ENCODE data around the gene IL4I1. TPM values are rescaled to one million over a fixed set of nuclear protein-coding genes. Genes with fewer than 3 reads are reported as not detected.
"Not testable (repeated sequence)": the region's sequence is repeated elsewhere in the genome, so short reads cannot be mapped to it uniquely, and the experiment has no call there.

Gene IL4I1, protein sequence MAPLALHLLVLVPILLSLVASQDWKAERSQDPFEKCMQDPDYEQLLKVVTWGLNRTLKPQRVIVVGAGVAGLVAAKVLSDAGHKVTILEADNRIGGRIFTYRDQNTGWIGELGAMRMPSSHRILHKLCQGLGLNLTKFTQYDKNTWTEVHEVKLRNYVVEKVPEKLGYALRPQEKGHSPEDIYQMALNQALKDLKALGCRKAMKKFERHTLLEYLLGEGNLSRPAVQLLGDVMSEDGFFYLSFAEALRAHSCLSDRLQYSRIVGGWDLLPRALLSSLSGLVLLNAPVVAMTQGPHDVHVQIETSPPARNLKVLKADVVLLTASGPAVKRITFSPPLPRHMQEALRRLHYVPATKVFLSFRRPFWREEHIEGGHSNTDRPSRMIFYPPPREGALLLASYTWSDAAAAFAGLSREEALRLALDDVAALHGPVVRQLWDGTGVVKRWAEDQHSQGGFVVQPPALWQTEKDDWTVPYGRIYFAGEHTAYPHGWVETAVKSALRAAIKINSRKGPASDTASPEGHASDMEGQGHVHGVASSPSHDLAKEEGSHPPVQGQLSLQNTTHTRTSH
- polyA plus RNA-seq: under 1 TPM; 0.18 to 0.45 TPM

GRCh38 chr19:49896863-49897621 lies at the start of gene IL4I1:
IL4I1 (minus strand) TSS chr19:49896887; CDS start chr19:49896160, 727 bp downstream.
- WGBS, 2 donors: 30 to 39% methylated on average over 19 to 20 of the region's 20 CpGs
- H3K27me3 ChIP-seq (ENCODE audit: control insufficient read depth in 1 of 2, insufficient read depth in 2 of 2, low read length in 2 of 2): no peaks in the 10 kb centered on the region
- H3K36me3 ChIP-seq (ENCODE audit: control insufficient read depth in 2 of 2, insufficient read depth in 2 of 2, low read length in 1 of 2): no peaks in the 10 kb centered on the region
- H3K27ac ChIP-seq (ENCODE audit: low read depth in 2 of 2, low read length in 1 of 2): peak within 1 kb of the TSS; percentile 41 to 47
- H3K9me3 ChIP-seq (ENCODE audit: control insufficient read depth in 2 of 2, insufficient read depth in 1 of 2, low read depth in 1 of 2, low read length in 1 of 2): peaks cover 0 to 2% of the 10 kb centered on the region in 2 donors
- no peak within 1 kb of the TSS for H3K4me3 ChIP-seq (ENCODE audit: low read depth in 1 of 2, low read length in 2 of 2)
- H3K4me1 ChIP-seq (ENCODE audit: control insufficient read depth in 2 of 2, insufficient read depth in 2 of 2, low read length in 1 of 2): no peaks in the 10 kb centered on the region

DNA sequence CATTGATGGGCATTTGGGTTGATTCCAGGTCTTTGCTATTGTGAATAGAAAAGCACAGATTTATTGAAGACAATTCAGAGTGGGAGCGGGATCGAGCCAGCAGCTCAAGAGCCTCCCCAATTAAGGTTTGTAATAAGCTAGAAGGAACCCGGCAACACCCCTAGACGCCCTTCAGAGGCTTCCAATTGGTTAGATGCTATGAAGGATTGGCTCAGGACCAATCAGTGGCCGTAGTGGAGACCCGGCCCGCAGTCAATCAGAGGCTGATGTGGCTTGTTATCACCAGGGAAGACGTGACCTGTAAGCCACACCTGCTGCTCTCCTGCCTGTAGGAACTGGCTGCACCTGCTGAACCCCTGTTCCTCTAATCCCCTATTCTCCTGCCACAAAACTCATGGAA lies 49.7 kb upstream of the IL4I1 start:
- Histone ChIP-seq H3K4me3 (ENCODE audit: low read depth in 1 of 2, low read length in 2 of 2) (no peak overlapping the region), H3K36me3 (ENCODE audit: control insufficient read depth in 2 of 2, insufficient read depth in 2 of 2, low read length in 1 of 2) (no peaks in the 10 kb centered on the region), H3K4me1 (ENCODE audit: control insufficient read depth in 2 of 2, insufficient read depth in 2 of 2, low read length in 1 of 2) (no peaks in the 10 kb centered on the region), H3K27me3 (ENCODE audit: control insufficient read depth in 1 of 2, insufficient read depth in 2 of 2, low read length in 2 of 2) (no peaks in the 10 kb centered on the region), H3K27ac (ENCODE audit: low read depth in 2 of 2, low read length in 1 of 2) (no peak overlapping the region), H3K9me3 (ENCODE audit: control insufficient read depth in 2 of 2, insufficient read depth in 1 of 2, low read depth in 1 of 2, low read length in 1 of 2) (no peaks in the 10 kb centered on the region)
- 82 to 84% methylated on average over 8 of the region's 8 CpGs for WGBS, 2 donors

DNA sequence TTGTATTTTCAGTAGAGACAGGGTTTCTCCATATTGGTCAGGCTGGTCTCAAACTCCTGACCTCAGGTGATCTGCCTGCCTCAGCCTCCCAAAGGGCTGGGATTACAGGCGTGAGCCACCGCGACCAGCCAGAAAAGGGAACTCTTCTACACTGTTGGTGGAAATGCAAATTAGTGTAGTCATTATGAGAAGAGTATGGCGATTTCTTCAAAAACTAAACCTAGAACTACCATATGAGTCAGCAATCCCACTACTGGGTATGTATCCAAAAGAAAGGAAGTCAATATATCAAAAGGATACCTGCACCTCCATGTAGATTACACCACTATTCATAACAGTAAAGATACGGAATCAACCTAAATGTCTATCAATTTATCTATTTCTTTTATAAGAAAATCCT lies 47.9 kb upstream of the IL4I1 start:
- H3K4me1 ChIP-seq (ENCODE audit: control insufficient read depth in 2 of 2, insufficient read depth in 2 of 2, low read length in 1 of 2); H3K36me3 ChIP-seq (ENCODE audit: control insufficient read depth in 2 of 2, insufficient read depth in 2 of 2, low read length in 1 of 2); H3K4me3 ChIP-seq (ENCODE audit: low read depth in 1 of 2, low read length in 2 of 2); H3K27ac ChIP-seq (ENCODE audit: low read depth in 2 of 2, low read length in 1 of 2); H3K27me3 ChIP-seq (ENCODE audit: control insufficient read depth in 1 of 2, insufficient read depth in 2 of 2, low read length in 2 of 2); H3K9me3 ChIP-seq (ENCODE audit: control insufficient read depth in 2 of 2, insufficient read depth in 1 of 2, low read depth in 1 of 2, low read length in 1 of 2): not testable (repeated sequence)
- 72 to 82% methylated on average over 5 of the region's 5 CpGs for WGBS, 2 donors

DNA sequence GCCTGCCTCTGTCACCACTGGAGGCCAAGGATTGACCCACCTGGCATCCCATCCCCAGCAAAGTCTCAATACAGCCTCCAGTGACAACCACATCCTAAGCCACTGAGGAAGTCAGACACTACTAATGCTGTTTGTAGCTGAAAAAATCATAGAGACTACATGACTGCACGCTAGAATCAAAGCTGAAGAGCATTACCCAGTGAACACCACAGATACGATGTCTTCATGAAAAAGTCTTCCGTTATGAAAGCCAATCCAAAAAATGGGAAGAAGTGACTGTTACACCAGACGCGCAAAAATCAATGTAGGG lies 43.8 kb upstream of the IL4I1 start:
- H3K4me3 ChIP-seq (ENCODE audit: low read depth in 1 of 2, low read length in 2 of 2): no peak overlapping the region
- H3K4me1 ChIP-seq (ENCODE audit: control insufficient read depth in 2 of 2, insufficient read depth in 2 of 2, low read length in 1 of 2): peaks cover 0 to 2% of the 10 kb centered on the region in 2 donors
- 85 to 88% methylated on average over 5 of the region's 5 CpGs for WGBS, 2 donors
- no peaks in the 10 kb centered on the region for H3K36me3 ChIP-seq (ENCODE audit: control insufficient read depth in 2 of 2, insufficient read depth in 2 of 2, low read length in 1 of 2)
- H3K27me3 ChIP-seq (ENCODE audit: control insufficient read depth in 1 of 2, insufficient read depth in 2 of 2, low read length in 2 of 2): no peaks in the 10 kb centered on the region
- no peak overlapping the region for H3K27ac ChIP-seq (ENCODE audit: low read depth in 2 of 2, low read length in 1 of 2)
- no peaks in the 10 kb centered on the region for H3K9me3 ChIP-seq (ENCODE audit: control insufficient read depth in 2 of 2, insufficient read depth in 1 of 2, low read depth in 1 of 2, low read length in 1 of 2)

DNA sequence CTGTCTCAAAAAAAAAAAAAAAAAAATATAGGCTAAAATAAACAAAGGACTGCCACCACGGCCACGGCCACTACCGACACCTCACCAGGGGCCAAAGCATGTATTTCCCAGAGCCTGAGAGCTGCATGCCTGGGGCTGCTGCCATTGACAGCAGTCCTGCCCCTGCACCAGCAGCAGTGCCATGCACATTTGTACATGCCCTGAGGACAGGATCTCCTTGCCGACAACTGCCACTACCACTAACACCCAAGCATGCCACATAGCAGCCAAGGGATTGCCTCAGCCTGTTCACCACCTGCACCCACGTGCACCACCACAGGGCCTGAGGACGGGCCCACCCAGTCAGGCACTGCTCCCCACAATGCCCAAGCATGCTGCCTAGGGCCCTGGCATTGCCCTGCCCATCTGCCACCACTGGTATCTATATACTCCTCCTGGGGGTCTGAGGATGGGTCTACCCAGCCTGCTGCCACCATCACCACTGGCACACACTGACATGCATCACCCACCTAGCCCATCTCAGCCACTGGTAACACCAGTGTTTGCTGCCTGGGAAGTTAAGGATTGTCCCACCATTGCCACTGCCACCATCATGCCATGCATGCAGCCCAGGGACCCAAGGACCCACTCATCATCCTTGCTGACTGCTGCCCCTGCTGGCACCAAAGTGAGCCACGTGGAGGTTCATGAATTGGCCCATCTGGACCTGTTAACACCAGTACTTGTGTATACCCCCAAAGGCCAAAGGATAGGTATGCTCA lies 43.2 kb upstream of the IL4I1 start:
- WGBS, 2 donors: 58 to 59% methylated on average over 7 of the region's 7 CpGs
- Histone ChIP-seq H3K27ac (ENCODE audit: low read depth in 2 of 2, low read length in 1 of 2) (no peak overlapping the region), H3K4me3 (ENCODE audit: low read depth in 1 of 2, low read length in 2 of 2) (no peak overlapping the region), H3K4me1 (ENCODE audit: control insufficient read depth in 2 of 2, insufficient read depth in 2 of 2, low read length in 1 of 2) (peaks cover 0 to 2% of the 10 kb centered on the region in 2 donors), H3K36me3 (ENCODE audit: control insufficient read depth in 2 of 2, insufficient read depth in 2 of 2, low read length in 1 of 2) (no peaks in the 10 kb centered on the region), H3K9me3 (ENCODE audit: control insufficient read depth in 2 of 2, insufficient read depth in 1 of 2, low read depth in 1 of 2, low read length in 1 of 2) (no peaks in the 10 kb centered on the region), H3K27me3 (ENCODE audit: control insufficient read depth in 1 of 2, insufficient read depth in 2 of 2, low read length in 2 of 2) (no peaks in the 10 kb centered on the region)

GRCh38 chr19:49938662-49939061 lies 42.0 kb upstream of the IL4I1 start:
- H3K36me3 ChIP-seq (ENCODE audit: control insufficient read depth in 2 of 2, insufficient read depth in 2 of 2, low read length in 1 of 2): no peaks in the 10 kb centered on the region
- 70 to 78% methylated on average over 4 of the region's 4 CpGs for WGBS, 2 donors
- no peaks in the 10 kb centered on the region for H3K27me3 ChIP-seq (ENCODE audit: control insufficient read depth in 1 of 2, insufficient read depth in 2 of 2, low read length in 2 of 2)
- H3K27ac ChIP-seq (ENCODE audit: low read depth in 2 of 2, low read length in 1 of 2): no peak overlapping the region
- H3K4me3 ChIP-seq (ENCODE audit: low read depth in 1 of 2, low read length in 2 of 2): no peak overlapping the region
- no peaks in the 10 kb centered on the region for H3K9me3 ChIP-seq (ENCODE audit: control insufficient read depth in 2 of 2, insufficient read depth in 1 of 2, low read depth in 1 of 2, low read length in 1 of 2)
- H3K4me1 ChIP-seq (ENCODE audit: control insufficient read depth in 2 of 2, insufficient read depth in 2 of 2, low read length in 1 of 2): peaks cover 0 to 2% of the 10 kb centered on the region in 2 donors

DNA sequence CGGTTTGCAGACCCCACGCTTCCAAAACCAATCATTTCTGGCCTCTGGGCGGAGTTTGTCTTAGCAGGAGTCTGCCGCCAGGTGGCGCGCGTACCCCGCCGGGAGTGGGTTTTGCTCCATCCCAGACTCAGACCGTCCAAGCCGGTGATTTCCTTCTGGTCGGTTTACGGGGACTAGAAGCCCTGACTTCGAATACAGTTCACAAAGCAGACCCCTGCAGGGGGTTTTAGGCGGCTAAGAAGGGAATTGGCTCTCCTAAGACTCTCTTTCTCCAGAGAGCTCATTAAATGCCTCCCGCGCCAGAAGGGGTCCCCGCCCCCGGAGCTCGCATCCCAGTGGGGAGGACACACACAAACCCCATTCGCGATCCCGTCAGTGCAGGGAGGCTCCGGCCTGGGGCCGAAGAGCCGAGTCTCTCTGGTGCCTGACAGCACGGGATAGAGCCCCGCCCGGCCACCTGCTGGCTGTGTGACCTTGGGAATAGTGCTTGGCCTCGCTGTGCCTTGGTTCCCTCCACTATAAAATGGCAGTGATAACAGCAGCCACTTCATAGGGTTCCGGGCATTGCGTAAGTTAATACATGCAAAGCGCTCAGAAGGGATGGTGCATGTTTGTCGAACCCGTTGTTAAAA lies 41.2 kb upstream of the IL4I1 start:
- no peak overlapping the region for H3K4me3 ChIP-seq (ENCODE audit: low read depth in 1 of 2, low read length in 2 of 2)
- peaks cover 0 to 2% of the 10 kb centered on the region in 2 donors for H3K4me1 ChIP-seq (ENCODE audit: control insufficient read depth in 2 of 2, insufficient read depth in 2 of 2, low read length in 1 of 2)
- H3K9me3 ChIP-seq (ENCODE audit: control insufficient read depth in 2 of 2, insufficient read depth in 1 of 2, low read depth in 1 of 2, low read length in 1 of 2): no peaks in the 10 kb centered on the region
- no peak overlapping the region for H3K27ac ChIP-seq (ENCODE audit: low read depth in 2 of 2, low read length in 1 of 2)
- no peaks in the 10 kb centered on the region for H3K27me3 ChIP-seq (ENCODE audit: control insufficient read depth in 1 of 2, insufficient read depth in 2 of 2, low read length in 2 of 2)
- 15 to 19% methylated on average over 35 of the region's 35 CpGs for WGBS, 2 donors
- H3K36me3 ChIP-seq (ENCODE audit: control insufficient read depth in 2 of 2, insufficient read depth in 2 of 2, low read length in 1 of 2): no peaks in the 10 kb centered on the region

- Histone ChIP-seq H3K4me3 (ENCODE audit: low read depth in 1 of 2, low read length in 2 of 2) (no peak overlapping the region), H3K27me3 (ENCODE audit: control insufficient read depth in 1 of 2, insufficient read depth in 2 of 2, low read length in 2 of 2) (no peaks in the 10 kb centered on the region), H3K9me3 (ENCODE audit: control insufficient read depth in 2 of 2, insufficient read depth in 1 of 2, low read depth in 1 of 2, low read length in 1 of 2) (no peaks in the 10 kb centered on the region), H3K27ac (ENCODE audit: low read depth in 2 of 2, low read length in 1 of 2) (no peak overlapping the region), H3K36me3 (ENCODE audit: control insufficient read depth in 2 of 2, insufficient read depth in 2 of 2, low read length in 1 of 2) (peaks cover 0 to 3% of the 10 kb centered on the region in 2 donors), H3K4me1 (ENCODE audit: control insufficient read depth in 2 of 2, insufficient read depth in 2 of 2, low read length in 1 of 2) (peaks cover 0 to 2% of the 10 kb centered on the region in 2 donors)
- WGBS, 2 donors: 61 to 66% methylated on average over 5 of the region's 5 CpGs
Observed at GRCh38 chr19:49936549-49936948, 39.9 kb upstream of the IL4I1 start.

DNA sequence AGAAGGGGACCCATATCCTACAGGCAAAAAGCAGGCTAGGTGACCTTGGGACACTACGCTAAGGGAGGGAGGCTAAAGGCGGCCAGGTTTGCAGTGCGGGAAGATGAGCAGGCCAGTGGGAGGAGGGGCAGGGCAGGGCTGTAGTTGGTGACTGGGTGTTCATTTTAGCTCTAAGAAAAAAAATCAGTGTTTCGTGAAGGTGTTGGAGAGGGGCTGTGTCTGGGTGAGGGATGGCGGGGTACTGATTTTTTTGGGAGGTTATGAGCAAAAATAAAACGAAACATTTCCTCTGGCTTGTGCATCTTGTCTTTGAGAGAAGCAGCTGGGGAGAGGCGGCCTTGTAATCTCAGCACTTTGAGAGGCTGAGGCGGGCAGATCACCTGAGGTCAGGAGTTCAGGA lies 37.0 kb upstream of the IL4I1 start:
- WGBS, 2 donors: 80 to 89% methylated on average over 8 of the region's 8 CpGs
- Histone ChIP-seq H3K27ac (ENCODE audit: low read depth in 2 of 2, low read length in 1 of 2) (no peak overlapping the region), H3K9me3 (ENCODE audit: control insufficient read depth in 2 of 2, insufficient read depth in 1 of 2, low read depth in 1 of 2, low read length in 1 of 2) (no peaks in the 10 kb centered on the region)

More for the DNA sequence above, 37.0 kb upstream of the IL4I1 start:
- H3K4me3 ChIP-seq (ENCODE audit: low read depth in 1 of 2, low read length in 2 of 2): no peak overlapping the region
- no peaks in the 10 kb centered on the region for H3K27me3 ChIP-seq (ENCODE audit: control insufficient read depth in 1 of 2, insufficient read depth in 2 of 2, low read length in 2 of 2)
- no peaks in the 10 kb centered on the region for H3K4me1 ChIP-seq (ENCODE audit: control insufficient read depth in 2 of 2, insufficient read depth in 2 of 2, low read length in 1 of 2)
- peaks cover 0 to 3% of the 10 kb centered on the region in 2 donors for H3K36me3 ChIP-seq (ENCODE audit: control insufficient read depth in 2 of 2, insufficient read depth in 2 of 2, low read length in 1 of 2)

Data from esophagus (tissue), 2 donors.